Right lobe of liver (tissue), 4 donors: ENCODE data around the gene AVL9.

Experiments
- CTCF ChIP-seq, 4 donors: fragments of 200-600 bp in 3 of 4; fragments of 450-650 bp in 1 of 4; IDR thresholded peaks; one replicate each; pipeline versions ENCODE4 v1.5.1 to v1.8.0; 2016 to 2022; ENCODE audit warnings: antibody characterized with exemption in 4 of 4, mild to moderate bottlenecking in 2 of 4
- POLR2A ChIP-seq: fragments of 450-650 bp; IDR thresholded peaks from one replicate; pipeline ENCODE4 v1.6.1; 2017; ENCODE audit warnings: antibody characterized with exemption, mild to moderate bottlenecking
- donor health status: DM: no; HTN: no; CAD: no.
- donor health status: DM: no; HTN: no; CAD: no.
- donor health status: DM: no; HTN: yes; CAD: no.

GRCh38 chr7:32539366-32539765 lies 44.1 kb downstream of the AVL9 start:
- no peak for TF ChIP-seq POLR2A
- no peak for TF ChIP-seq CTCF (IDR thresholded peaks at IDR 0.05)
